HG02973 (cell line): Measurements from ENCODE around the gene ABLIM1.

Experiments used
- ATAC-seq: cut with Tn5 transposase; IDR thresholded peaks from one replicate; pipeline ENCODE4 v1.9.1; 2021; ENCODE audit warnings: moderate library complexity; ENCODE audit not compliant: unreplicated experiment

Gene ABLIM1

DNA sequence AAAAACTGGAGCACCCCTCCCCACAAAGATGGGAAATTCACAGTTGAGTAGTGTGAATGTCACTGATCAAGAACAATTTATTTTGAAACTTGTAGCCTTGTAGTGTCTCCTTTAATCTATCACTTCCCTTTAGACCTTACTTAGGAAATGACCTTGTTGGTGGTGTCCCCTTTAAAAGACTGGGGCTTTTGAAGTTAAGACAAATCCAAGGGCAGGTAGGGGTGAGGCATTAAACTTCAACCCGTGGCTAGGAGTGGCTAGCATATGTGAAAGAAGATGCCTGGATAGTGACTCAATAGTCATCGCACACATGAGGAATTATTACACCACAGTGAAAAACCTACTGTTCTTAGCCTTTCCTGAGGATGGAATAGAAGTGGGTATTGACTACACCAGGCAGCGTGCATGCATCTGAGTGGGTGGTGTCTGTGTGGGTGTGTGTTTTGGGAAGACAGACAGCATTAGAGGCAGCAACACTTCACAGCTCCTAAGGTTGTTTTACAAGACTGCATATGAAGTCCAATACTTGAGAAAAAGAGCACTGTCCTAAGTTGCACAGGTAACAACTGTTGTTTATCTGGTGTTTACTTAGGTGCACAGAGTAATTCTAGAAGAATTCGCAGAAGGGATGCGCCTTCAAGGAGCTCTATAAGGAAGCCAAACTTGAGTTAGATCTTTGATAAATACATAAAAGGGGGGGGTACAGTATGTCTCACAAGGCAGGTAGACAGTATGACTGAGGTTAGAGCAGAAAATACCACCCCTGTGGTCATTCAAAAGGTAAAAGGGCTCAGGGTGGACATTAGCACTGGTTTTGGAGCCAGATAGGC, 32.9 kb downstream of the ABLIM1 start:
- no peak for ATAC-seq

DNA sequence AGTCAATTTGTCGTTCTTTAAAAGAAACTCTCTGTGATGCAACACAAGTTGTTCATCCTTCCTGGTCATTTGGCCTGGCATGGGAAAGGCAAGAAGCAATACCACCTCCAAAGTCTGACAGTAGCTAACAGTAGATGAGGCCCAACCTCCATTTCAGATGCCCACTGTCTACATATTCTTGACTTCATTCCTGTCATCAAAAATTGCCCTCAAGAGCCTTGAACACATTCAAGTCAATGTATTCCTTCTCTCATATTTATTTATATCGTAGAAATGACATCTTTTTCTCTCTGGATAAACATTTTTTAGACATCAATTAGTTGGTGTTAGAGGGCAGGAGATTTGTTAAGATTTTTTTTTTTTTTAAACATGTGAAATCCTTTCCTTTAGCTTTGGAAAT, 33.7 kb downstream of the ABLIM1 start:
- ATAC-seq = no peak

DNA sequence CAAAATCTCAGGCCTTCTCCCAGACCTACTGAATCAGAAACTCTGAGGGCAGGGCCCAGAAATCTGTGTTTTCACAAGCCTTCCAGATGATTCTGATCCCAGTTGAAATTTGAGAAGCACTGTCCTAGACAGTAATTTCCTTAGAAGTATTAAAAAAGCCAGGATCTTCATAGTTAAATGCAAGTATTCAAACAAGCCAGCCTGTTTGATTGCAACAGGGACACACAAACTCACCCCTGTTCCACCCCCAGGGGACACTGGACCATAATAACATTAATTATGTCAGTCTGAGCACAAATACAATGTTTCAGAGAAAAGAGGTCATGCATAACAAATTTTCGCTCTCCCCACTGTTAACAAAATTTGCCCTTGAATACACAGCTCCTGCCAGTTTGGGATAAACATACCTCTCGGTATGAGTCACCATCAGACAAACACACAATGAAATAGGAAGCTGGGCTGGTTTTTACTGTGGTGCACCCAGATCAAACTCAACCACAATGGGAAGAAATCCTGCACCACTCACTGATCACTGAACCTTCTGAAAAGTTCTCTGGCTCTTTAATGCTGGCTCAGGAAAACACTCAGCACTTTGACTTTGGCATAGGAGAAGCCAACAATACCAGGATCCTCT, 34.3 kb downstream of the ABLIM1 start:
- no peak for ATAC-seq

DNA sequence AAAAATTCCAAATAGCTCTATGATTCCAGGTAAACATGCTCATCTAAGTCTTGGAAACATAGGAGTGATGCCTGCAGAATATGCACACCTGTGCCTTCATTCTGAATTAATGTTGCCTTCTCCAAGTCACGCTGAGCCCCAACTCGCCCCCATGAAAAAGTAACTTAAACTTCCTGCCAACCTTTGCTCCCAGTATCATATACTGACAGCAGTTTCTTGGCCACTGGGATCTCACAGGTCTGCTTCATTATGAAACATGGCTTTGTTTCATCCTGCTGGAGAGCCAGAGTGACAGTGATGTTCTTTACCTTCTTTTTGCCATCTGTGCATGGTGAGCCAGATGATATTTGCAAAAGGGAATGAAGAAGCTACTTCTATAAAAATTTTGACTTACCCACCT, 34.9 kb downstream of the ABLIM1 start:
- ATAC-seq = no peak

DNA sequence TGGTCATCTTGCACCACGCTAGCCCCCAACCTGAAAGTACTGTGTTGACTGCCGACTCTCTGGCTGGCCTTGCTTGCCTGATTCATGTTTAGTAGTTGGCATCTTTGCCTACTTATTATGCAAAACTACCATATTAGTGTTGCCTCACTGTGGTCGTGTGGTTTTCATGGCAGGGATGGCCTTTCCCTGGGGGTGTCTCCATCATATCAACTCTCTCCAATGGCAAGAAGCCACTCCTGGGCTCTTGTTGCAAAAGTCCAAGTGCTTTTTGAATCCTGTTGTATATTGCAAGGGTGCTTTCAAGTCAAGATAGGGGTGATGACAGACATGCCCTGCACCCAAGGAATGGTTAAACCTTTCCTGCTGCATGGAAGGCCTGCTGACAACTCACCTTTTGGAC, 39.4 kb downstream of the ABLIM1 start:
- ATAC-seq = no peak

DNA sequence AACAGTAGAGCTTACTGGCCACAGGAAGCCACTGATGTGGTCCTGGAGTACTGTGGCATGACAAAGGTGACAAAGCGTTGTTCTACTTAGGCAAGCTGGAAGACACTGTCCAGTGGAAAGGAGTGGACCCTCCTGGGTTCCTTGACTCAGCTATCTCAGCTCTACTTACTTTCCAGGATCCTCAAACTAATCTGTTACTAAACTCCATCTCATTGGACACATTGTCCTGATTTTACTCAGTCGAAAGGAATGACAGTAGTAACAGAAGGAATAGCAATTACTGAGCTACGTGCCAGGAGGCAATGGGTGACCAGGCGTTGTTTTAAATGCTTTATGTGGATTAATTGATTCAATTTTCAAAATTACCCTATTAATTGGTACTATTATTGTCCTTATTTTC, 41.6 kb downstream of the ABLIM1 start:
- no peak for ATAC-seq

DNA sequence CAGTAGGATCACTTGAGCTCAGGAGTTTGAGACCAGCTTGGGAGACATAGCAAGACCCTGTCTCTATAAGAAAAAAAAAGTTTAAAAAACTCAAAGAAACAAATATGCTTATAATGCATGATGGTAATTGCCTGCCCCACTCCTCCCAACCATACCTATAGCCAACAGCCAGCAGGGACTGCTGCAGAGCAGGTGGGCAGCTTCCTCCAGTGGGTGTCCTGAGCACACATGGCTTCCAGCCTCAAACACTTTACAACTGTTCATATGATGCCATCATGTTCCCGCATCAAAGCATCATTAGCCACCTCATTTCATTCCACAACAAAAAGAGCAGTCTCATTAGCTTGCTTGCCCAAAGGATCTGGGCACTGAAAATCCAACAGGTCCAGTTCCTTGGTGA, 42.0 kb downstream of the ABLIM1 start:
- no peak for ATAC-seq

DNA sequence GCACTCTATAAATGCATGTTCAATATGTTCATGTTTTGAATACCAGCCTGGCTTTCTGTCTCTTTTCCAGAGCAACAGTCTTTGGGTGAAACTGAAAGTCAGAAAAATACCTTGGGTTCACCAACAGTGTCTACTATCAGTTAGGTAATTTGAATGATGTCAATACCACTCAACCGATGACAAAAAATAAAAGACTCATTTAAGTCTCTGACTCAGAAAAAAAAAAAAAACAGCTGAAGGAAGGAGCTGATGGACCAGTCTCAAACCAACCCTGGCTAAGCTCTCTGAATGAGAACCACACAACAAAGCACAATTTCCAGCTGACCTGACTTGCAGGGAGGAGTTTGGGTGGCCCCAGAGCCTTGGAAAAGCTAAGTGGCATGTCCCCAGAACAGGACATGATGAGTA, 42.5 kb downstream of the ABLIM1 start:
- ATAC-seq = peak; percentile 90

DNA sequence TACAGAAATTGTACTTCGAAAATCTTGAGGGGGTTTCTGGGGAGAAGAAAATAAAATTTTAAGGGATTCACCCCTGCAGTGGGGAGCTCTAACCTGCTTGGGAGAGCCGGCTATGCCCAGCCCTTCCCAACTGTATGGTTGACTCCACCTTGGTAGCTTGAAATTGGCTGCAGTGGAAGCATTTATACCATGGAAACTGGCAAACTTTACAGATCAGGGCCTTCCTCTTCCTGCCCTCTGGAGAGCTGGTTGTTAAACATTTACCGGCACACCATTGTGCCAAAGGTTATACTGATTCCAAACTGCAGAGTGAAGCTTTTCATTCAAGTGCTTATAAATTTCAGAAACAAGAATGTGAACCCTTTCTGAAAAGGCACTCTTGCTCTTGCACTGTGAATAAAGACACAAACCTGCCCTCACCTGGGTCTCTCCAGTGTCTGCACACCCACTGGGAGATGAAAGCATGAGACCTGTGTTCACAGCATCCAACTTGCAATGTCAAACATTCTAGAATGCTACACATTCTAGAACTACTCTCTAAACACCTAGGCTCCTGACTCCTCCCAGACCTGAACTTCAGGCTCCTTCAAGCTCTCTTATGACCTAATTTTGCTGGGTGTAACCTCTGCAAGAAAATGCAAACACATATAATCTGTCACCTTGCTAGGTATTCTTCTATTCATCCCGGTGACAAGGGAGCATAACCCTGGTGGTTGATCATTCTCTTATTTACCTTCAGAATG, 44.7 kb downstream of the ABLIM1 start:
- no peak for ATAC-seq

DNA sequence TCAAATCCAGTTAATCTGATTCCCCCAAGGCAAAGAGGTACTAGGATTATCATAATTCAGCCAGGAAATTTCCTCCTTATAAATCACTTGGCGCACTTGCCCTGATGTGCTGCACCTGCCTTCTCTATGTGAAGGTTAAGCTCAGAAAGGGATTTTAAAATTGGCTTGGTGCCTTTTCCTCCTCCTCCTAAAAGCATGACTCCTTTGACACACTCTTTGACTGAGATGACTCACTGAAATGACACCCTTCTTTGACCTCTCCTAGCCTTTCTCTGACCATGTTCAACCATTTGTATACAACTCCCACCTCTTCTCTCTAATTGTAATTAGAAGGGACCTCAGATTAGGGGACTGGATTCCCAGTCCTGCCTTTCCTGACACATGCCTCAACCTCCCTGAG, 46.5 kb downstream of the ABLIM1 start:
- no peak for ATAC-seq

DNA sequence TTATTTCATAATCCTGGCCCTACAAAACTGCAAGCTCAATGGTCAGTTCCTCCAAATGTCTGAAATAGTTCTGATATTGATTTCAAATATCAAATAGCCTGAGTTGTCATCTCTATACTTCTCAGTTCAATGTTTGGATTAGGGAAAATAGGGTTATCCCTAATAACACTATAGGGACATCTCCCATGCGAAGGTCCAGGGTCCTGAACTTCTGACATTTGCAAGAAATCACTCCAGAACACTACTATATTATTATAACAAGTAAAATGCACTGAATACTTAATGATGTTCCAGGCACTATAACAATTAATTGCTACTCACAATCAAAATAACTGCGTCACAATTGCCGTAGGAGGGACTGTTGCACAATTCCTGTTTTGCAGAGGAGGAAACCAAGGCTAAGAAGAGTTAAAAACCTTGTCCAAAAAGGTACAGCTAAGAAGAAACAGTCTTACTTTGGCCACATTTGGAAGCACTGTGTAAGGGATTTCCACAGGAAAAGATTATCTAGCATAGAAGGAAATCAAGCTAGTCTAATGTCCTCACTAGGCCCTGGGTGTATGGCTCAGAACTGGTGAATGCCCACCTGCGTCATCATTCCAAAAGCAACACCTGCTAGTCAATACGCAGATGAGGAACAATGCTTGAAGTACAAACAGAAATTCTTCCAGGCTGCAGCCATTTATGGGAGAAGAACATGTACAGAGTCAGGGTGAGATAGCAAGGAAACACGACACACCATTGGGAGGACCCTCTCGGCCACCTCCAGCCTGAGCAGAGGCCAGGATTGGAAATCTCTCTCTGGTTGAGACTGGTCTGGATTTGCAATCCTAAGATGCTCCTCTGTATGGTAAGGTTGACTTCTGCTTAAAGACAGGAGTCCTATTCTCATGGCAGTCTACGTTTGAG, 48.3 kb downstream of the ABLIM1 start:
- ATAC-seq = no peak

DNA sequence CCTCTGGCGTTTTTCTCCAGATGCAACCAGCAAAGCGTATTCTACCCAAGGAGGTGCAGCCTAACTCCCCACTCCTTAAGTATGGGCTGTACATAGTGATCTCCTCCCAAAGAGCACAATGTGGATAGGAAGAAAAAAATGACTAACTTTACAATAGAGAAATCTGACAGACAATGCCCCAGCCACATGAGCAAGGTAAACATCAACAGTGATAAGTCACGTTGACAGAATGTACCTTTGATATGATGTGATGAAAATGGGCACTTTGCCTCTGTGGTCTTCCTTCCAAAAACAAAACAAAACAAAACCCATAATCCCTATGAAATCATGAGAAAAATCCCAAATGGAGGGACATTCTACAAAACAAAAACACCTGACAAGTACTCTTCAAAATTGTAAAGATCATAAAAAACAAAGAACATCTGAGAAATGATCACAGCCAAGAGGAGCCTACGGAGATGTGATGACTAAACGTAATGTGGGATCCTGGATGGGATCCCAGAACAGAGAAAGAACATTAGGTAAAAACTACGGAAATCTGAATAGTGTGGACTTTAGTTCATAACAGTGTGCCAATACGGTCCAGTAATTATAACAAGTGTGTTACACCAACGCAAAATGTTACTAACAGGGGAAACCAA, 50.6 kb downstream of the ABLIM1 start:
- no peak for ATAC-seq

DNA sequence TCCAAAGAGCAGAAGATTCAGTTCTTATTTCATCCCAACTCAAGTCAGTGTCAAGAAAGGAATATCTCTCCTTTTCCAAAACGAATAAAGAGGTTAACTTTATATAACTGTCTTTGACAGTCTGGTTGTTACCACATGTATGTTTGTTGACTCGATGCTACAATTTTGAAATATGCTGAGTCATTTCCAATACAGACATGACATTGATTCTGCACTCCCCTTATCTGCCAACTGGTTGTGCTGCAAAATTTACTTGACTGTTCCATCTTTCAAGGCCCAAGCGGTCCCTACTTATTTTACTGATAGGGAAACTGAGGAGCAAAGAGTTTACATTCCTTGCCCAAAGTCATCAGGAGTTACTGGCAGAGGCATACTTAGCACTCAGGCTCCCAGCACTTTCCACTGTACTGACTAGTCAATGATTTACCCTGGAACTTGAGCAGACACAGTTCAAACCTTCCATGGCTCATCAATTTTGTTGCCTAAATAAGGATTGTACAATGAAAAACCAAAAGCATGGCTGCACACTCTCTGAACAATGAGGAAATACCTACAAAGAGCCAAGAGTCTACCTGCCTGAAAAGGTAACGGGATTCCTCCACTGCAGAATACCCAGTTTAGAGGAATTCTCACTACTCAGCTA, 52.8 kb downstream of the ABLIM1 start:
- ATAC-seq = no peak

DNA sequence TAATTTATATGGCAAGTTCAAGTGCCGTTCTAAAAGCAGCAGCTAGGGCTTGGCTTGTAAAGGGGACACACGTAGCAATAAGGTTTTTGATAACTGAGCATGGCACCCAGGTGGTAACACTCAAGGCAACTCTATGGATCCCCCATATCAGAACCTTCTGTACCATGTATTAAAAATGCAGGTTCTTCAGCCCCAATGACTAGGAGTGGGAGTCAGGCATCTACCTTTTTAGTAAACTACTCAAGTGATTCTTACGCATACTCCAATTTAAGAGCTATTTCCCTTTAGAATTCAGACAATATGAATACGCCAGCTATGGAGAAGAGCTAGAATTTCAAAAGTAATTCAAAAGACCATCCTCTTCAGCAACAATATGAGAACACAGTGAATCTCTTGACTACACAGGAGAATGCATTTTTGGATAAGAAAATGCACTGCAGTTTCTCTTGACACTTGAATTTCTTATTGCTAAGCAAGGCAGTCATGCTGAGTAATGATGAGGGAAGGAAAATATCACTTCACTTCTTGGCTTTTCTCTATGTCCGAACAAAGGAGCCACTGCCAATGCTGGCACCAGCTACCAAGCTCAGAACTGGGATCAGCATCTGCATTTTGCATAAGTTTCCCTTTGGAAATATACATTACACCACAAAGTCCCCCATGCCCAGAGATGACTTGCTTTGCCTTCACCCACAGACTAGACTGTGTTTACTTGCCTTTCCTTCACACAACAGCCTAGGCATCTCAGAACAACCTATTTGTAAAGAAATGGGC, 53.5 kb downstream of the ABLIM1 start:
- no peak for ATAC-seq

DNA sequence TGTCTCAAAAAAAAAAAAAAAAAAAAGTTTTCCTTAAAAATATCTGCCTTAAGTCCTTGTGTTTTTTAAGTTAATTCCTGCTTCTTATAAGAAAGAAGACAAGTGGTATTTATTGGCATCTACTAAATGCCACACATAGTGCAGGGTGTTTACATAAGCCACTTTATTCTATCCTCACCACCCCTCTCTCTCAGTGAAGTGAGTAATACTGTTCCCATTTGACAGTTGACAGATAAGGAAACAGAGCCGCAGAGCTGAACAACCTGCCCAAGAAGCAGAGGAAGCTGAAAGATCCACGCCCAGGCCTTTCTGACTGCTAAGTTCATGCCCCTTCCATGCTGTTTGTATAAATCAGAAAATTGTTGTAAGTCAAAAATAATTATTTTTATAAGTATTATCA, 54.1 kb downstream of the ABLIM1 start:
- ATAC-seq = no peak

DNA sequence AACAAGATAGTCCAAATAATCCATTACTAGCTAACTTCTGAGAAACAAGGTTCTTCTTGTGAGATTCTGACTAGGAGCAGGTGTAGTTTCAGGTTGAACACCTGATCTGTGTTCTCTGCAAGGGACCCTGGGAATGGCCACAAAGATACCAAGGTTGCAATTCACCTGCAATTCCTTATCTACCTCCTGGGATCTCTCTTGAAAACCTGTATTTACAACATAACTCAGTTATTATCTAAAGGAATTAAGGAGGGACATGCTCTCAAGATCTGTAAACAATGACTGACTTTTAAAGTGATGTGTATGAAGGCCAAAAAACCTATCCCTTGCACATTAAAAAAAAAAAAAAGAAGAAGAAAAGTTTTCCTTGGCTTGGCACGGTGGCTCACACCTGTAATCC, 54.8 kb downstream of the ABLIM1 start:
- ATAC-seq = no peak

DNA sequence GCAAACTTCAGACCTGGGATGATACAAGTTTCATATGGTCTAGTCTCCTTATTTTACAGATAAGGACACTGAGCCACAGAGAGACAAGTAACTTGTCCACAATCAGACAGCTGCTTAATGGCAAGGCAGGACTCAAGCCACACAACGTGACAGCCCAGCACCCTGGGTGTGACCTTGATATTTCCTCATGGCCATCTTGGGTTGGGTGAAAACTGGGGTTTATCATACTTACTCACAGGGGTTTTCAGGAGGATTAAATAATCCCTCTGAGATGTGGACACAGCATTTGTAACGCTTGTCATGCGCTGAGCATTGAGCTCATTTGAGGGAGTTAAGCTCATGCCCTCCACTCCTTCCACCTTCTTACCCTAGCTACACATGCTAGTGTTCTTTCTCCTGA, 58.0 kb downstream of the ABLIM1 start:
- no peak for ATAC-seq

DNA sequence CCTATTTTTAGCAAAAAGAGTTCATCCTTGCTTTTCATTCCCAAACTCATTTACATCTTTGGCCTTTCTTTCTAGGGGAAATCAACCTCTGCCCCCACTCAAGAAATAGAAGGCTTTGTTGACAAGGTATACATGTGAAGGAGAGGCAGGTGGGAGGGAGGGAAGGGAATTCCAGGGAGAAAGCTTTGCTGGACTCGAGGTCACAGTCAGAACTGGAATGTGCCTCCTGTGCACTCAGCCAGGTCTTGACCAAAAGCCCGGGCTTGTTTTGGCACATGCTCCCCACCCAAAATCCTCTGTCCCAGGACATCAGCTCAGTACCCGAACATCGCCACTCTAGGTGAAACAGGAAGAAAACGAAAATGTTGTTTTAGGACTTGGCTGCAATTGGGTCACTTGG, 61.3 kb downstream of the ABLIM1 start:
- ATAC-seq = no peak

DNA sequence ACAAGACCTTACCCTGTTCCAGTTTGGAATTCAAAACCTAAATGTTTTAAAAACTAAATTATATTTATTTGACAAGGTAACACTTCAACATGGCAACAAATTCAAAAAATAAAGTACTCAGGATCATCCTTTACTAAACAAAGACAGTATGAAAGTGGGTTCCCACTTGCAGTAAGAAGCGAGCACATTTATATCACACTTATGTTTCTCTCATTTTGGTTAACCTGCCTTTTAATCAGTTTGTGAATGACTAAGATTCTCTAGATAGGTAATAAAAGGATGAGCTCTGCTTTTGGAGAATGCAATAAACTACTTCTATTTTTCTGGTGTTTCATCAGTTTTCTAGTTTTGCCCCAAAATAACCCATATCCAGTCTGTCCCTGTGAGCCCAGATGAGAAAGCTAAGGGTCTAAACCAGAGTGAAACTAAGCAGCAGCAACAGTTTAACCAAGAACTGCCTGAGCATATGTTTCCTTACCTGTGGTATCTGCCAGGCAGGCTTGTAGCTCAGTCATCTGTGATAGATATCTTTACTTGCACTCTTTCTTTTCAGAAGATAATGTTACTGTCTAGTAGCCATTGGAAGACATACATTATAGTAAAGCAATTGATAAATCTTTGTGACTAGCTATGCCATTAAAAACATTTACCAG, 64.1 kb downstream of the ABLIM1 start:
- ATAC-seq = no peak
